ENCODE data around the gene CPNE8. TPM values are rescaled to one million over a fixed set of nuclear protein-coding genes. Genes with fewer than 3 reads are reported as not detected.

CPNE8 gene
- total and polyA plus RNA-seq, 2 of the 4 experiments (the other 2 are of a cell fraction): not detected

GRCh38 chr12:38931461-38931860, 26.1 kb upstream of the CPNE8 start:
- TF ChIP-seq MAFK (IDR thresholded peaks at IDR 0.05; ENCODE audit: low read depth, low read length): no peak
- TF ChIP-seq MAZ (IDR thresholded peaks at IDR 0.05; ENCODE audit: borderline replicate concordance, low read depth, low read length): no peak
- TF ChIP-seq MXI1 (IDR thresholded peaks at IDR 0.05; ENCODE audit: borderline replicate concordance, low read depth, low read length): no peak
- TF ChIP-seq CEBPB (IDR thresholded peaks at IDR 0.05; ENCODE audit: low read depth, low read length): no peak
- no peak for TF ChIP-seq FOS (IDR thresholded peaks at IDR 0.05; ENCODE audit: low read depth, low read length)
- no peak for TF ChIP-seq RFX5 (IDR thresholded peaks at IDR 0.05; ENCODE audit: low read depth, low read length)
- no peak for TF ChIP-seq BHLHE40 (IDR thresholded peaks at IDR 0.05; ENCODE audit: low read depth, low read length)
- TF ChIP-seq RCOR1 (IDR thresholded peaks at IDR 0.05; ENCODE audit: insufficient replicate concordance, low read length): no peak
- TF ChIP-seq CHD1 (IDR thresholded peaks at IDR 0.05; ENCODE audit: low read depth, low read length): no peak
- TF ChIP-seq NFE2L2 (IDR thresholded peaks at IDR 0.05; ENCODE audit: low read depth, low read length): no peak
- WGBS, 2 experiments (ENCODE audit: extremely low coverage in 2 of 2, insufficient read length in 1 of 2): no CpG with 5 or more reads among the region's 8 CpGs
- no peak overlapping the region for H2BK120ac ChIP-seq (ENCODE audit: low read depth, low read length)
- H3K23ac ChIP-seq (ENCODE audit: low read depth, low read length): no peak overlapping the region
- H2AFZ ChIP-seq (replicated peaks; ENCODE audit: low read length, poor library complexity): no peak overlapping the region
- DNase-seq (no peak), ATAC-seq (ENCODE audit: low read depth) (no peak)
- intact Hi-C loops (cut with micrococcal nuclease) (no loop called here), dilution Hi-C loops (cut with HindIII; ENCODE audit: low sequenced_read_pairs, unreplicated experiment) (no loop called here), in situ Hi-C loops (cut with MboI; ENCODE audit: low sequenced_read_pairs) (no loop called here)
- no peak overlapping the region for H3K27ac ChIP-seq (ENCODE audit: insufficient read depth, low read length)
- H3K4me2 ChIP-seq (ENCODE audit: low read depth, low read length): no peak overlapping the region
- no peaks in the 10 kb centered on the region for H4K20me1 ChIP-seq (ENCODE audit: insufficient read depth, low read length)
- no peaks in the 10 kb centered on the region for H3K36me3 ChIP-seq (ENCODE audit: control insufficient read depth, insufficient read depth, low read length)
- no peaks in the 10 kb centered on the region for H3K9me1 ChIP-seq (ENCODE audit: insufficient read depth, low read length)
- H3K79me1 ChIP-seq (ENCODE audit: low read depth in 1 of 2, low read length in 2 of 2): no peaks in the 10 kb centered on the region
- BruUV-seq (replicated peaks): no TSS peak
- no peak overlapping the region for H2BK20ac ChIP-seq (ENCODE audit: low read depth, low read length)
- no peak overlapping the region for H4K8ac ChIP-seq (ENCODE audit: low read depth in 2 of 2, low read length in 2 of 2)
- H2BK15ac ChIP-seq (ENCODE audit: low read depth, low read length): no peak overlapping the region
- H3K56ac ChIP-seq (ENCODE audit: extremely low read depth, insufficient read depth, low read length): no peak overlapping the region
- H4K91ac ChIP-seq (ENCODE audit: insufficient read depth, low read depth, low read length): no peak overlapping the region
- H3K14ac ChIP-seq (replicated peaks; ENCODE audit: low read depth, low read length): no peak overlapping the region
- H3K4ac ChIP-seq (ENCODE audit: low read depth, low read length): no peak overlapping the region
- H3K4me1 ChIP-seq (ENCODE audit: control insufficient read depth, insufficient read depth, low read length): no peaks in the 10 kb centered on the region
- no peak overlapping the region for H2BK5ac ChIP-seq (ENCODE audit: low read depth, low read length, poor library complexity, severe bottlenecking)
- no peak overlapping the region for H3K4me3 ChIP-seq (ENCODE audit: insufficient read depth, low read depth, low read length)
- no peak overlapping the region for H4K5ac ChIP-seq (ENCODE audit: low read depth, low read length)
- H2AK9ac ChIP-seq (replicated peaks; ENCODE audit: low read depth, low read length, poor library complexity): no peak overlapping the region
- H3K9me3 ChIP-seq (ENCODE audit: control insufficient read depth, insufficient read depth, low read length): peaks cover 11% of the 10 kb centered on the region
- no peak overlapping the region for H3K18ac ChIP-seq (ENCODE audit: low read depth, low read length)
- H3K9ac ChIP-seq (ENCODE audit: low read depth, low read length): no peak overlapping the region
- ChIA-PET POLR2A (ENCODE audit: unreplicated experiment) (no interaction called here), CTCF (no interaction called here)
- no peaks in the 10 kb centered on the region for H3K27me3 ChIP-seq (ENCODE audit: control insufficient read depth, insufficient read depth, low read length)
- H2AK5ac ChIP-seq (ENCODE audit: low read depth, low read length): no peak overlapping the region
